Adipose tissue (tissue), 3 donors: ENCODE measurements around the gene GET4. TPM values are rescaled to one million over a fixed set of nuclear protein-coding genes. Genes with fewer than 3 reads are reported as not detected.

Source experiments
- polyA plus RNA-seq, 3 donors: library from polyadenylated mRNA; stranded (reverse); fragments of 200-250 nt; gene quantifications; one replicate each; pipeline ENCODE4 v1.2.3, GENCODE V29; 2013
- donor health status: healthy with polysubstance abuse.
- donor health status: Bipolar disorder and iron deficiency.
- donor health status: healthy.

GET4 gene
- polyA plus RNA-seq, 3 donors: 27.7 to 35.9 (median 35.4) TPM

Other genes starting within 250 kb of the GET4 start
- gene DNAAF5, start 149.9 kb upstream of the GET4 start, polyA plus RNA-seq: 10 to 100 TPM; 11.0 to 14.6 (median 11.8) TPM
- 10 to 100 TPM in 2 of 3 donors, 1 to 10 TPM in 1; 4.0 to 10.2 (median 10.1) TPM for gene PRKAR1B, start 149.3 kb upstream of the GET4 start, polyA plus RNA-seq
- 100 to 1,000 TPM in 1 of 3 donors, 10 to 100 TPM in 2; 46.9 to 108 (median 73.0) TPM for gene SUN1, start 44.1 kb upstream of the GET4 start, polyA plus RNA-seq
- 10 to 100 TPM in 1 of 3 donors, 1 to 10 TPM in 2; 8.7 to 11.7 (median 9.8) TPM for gene ADAP1, start 78.1 kb downstream of the GET4 start, polyA plus RNA-seq
- gene COX19, start 99.0 kb downstream of the GET4 start, polyA plus RNA-seq: 1 to 10 TPM; 3.7 to 5.1 (median 4.8) TPM
- under 1 TPM in 1 of 3 donors, not detected in 2; 0.06 TPM for gene CYP2W1, start 106.6 kb downstream of the GET4 start, polyA plus RNA-seq
- 10 to 100 TPM; 18.4 to 71.2 (median 41.9) TPM for gene GPR146, start 168.0 kb downstream of the GET4 start, polyA plus RNA-seq
- gene GPER1, start 211.6 kb downstream of the GET4 start, polyA plus RNA-seq: 10 to 100 TPM in 1 of 3 donors, 1 to 10 TPM in 2; 1.5 to 11.1 (median 9.9) TPM